ENCODE data around the gene IL1RAPL2. TPM values are rescaled to one million over a fixed set of nuclear protein-coding genes. Genes with fewer than 3 reads are reported as not detected.

The IL1RAPL2 gene
- total and polyA plus RNA-seq, 2 donors (not counting 3 experiments of a cell fraction or from before 2014, with no cell fraction given) = not detected

- Histone ChIP-seq H3K27ac (ENCODE audit: insufficient read depth, low read depth, low read length) (no peak overlapping the region), H2AFZ (ENCODE audit: low read depth, low read length) (no peak overlapping the region), H3K9me1 (replicated peaks; ENCODE audit: control insufficient read depth, extremely low read depth, insufficient read depth, low read length) (no peaks in the 10 kb centered on the region), H3K27me3 (ENCODE audit: control insufficient read depth in 2 of 2, insufficient read depth in 2 of 2, low read length in 2 of 2) (no peaks in the 10 kb centered on the region), H3K9me3 (replicated peaks; ENCODE audit: control insufficient read depth, insufficient read depth, low read length) (no peaks in the 10 kb centered on the region), H3K36me3 (ENCODE audit: control insufficient read depth in 2 of 2, extremely low read depth in 1 of 2, insufficient read depth in 2 of 2, low read length in 2 of 2) (no peaks in the 10 kb centered on the region), H3K4me2 (ENCODE audit: insufficient read depth, low read length) (no peak overlapping the region), H3K4me3 (replicated peaks in 1 of 3; ENCODE audit: insufficient read depth in 1 of 3, low read depth in 1 of 3, low read length in 3 of 3) (no peak overlapping the region), H4K20me1 (replicated peaks; ENCODE audit: control insufficient read depth, extremely low read depth, insufficient read depth, low read length) (no peaks in the 10 kb centered on the region), H3K79me2 (ENCODE audit: control insufficient read depth, insufficient read depth, low read length) (no peaks in the 10 kb centered on the region), H3K4me1 (ENCODE audit: control insufficient read depth, extremely low read depth, insufficient read depth, low read length) (no peaks in the 10 kb centered on the region), H3K9ac (replicated peaks; ENCODE audit: extremely low read depth, insufficient read depth, low read length) (no peak overlapping the region)
- FAIRE-seq (no peak), DNase-seq (ENCODE audit: low read depth, low spot score) (no peak)
- ChIA-PET CTCF (no interaction called here), POLR2A (no interaction called here)
- dilution Hi-C loops (cut with MboI; ENCODE audit: extremely low pct_ligation_motif_present, low sequenced_read_pairs) (no loop called here), intact Hi-C loops (cut with micrococcal nuclease) (no loop called here)
- TF ChIP-seq JUN (IDR thresholded peaks at IDR 0.05; ENCODE audit: borderline replicate concordance, insufficient read depth, insufficient read length, low read depth) = no peak
- no peak for TF ChIP-seq FOS (IDR thresholded peaks at IDR 0.05; ENCODE audit: borderline replicate concordance, insufficient read depth, low read length)
- no peak for TF ChIP-seq MYC (IDR thresholded peaks at IDR 0.05; ENCODE audit: low read depth, low read length)
- no peak for TF ChIP-seq MAX (IDR thresholded peaks at IDR 0.05; ENCODE audit: insufficient read depth, insufficient read length)
- no peak for TF ChIP-seq POLR2A (IDR thresholded peaks at IDR 0.05; ENCODE audit: low read depth, low read length)
- no peak for TF ChIP-seq EZH2 (IDR thresholded peaks at IDR 0.05; ENCODE audit: borderline replicate concordance, low read depth, low read length, severe bottlenecking)
- no peak for TF ChIP-seq CTCF (IDR thresholded peaks at IDR 0.05; ENCODE audit: extremely low read depth in 1 of 2, insufficient read depth in 1 of 2, low read depth in 1 of 2, low read length in 2 of 2)
- TF ChIP-seq GATA2 (IDR thresholded peaks at IDR 0.05; ENCODE audit: insufficient read depth, insufficient read length, low read depth, low read length) = no peak
- TF ChIP-seq POLR2AphosphoS5 (IDR thresholded peaks at IDR 0.05; ENCODE audit: insufficient read depth, low read depth, low read length) = no peak
- BruUV-seq (replicated peaks) = no TSS peak
Measured at GRCh38 chrX:104712515-104712914, 146.5 kb downstream of the IL1RAPL2 start.
